ENCODE data around the gene PPIP5K1. TPM values are rescaled to one million over a fixed set of nuclear protein-coding genes. Genes with fewer than 3 reads are reported as not detected.
A peak's percentile ranks its signal among the peaks of the same experiment; 100 is the strongest.

The PPIP5K1 gene
- total and polyA plus RNA-seq, 7 donors, result 4.5 to 37.3 (median 19.3) TPM

- intact Hi-C loops (cut with DNase I), result no loop called here
- Histone ChIP-seq H3K4me3 (peak overlapping the region; percentile 82), H3K9me3 (no peaks in the 10 kb centered on the region), H3K27ac (peak overlapping the region; percentile 81), H3K36me3 (ENCODE audit: insufficient read depth in 1 of 2, low read depth in 1 of 2) (peaks cover 0 to 31% of the 10 kb centered on the region in 2 donors), H3K27me3 (ENCODE audit: insufficient read depth in 3 of 3, low read length in 2 of 3) (no peaks in the 10 kb centered on the region), H3K4me1 (no peaks in the 10 kb centered on the region)
- ATAC-seq (no peak), DNase-seq (no peak)
- no peak for TF ChIP-seq CTCF (IDR thresholded peaks at IDR 0.05)
- WGBS, 3 donors, result 53 to 61% (median 56%) methylated on average over 7 of the region's 7 CpGs
Observed at GRCh38 chr15:43493703-43494472, 96.1 kb downstream of the PPIP5K1 start.

- Histone ChIP-seq H3K4me1 (no peaks in the 10 kb centered on the region), H3K36me3 (ENCODE audit: insufficient read depth in 1 of 2, low read depth in 1 of 2) (peaks cover 0 to 41% of the 10 kb centered on the region in 2 donors), H3K27me3 (ENCODE audit: insufficient read depth in 3 of 3, low read length in 2 of 3) (no peaks in the 10 kb centered on the region), H3K9me3 (no peaks in the 10 kb centered on the region), H3K4me3 (peak within 1 kb of the TSS; percentile 82), H3K27ac (peak within 1 kb of the TSS; percentile 81)
- intact Hi-C loops (cut with DNase I), result no loop called here
- 1% methylated on average over 53 to 54 of the region's 54 CpGs for WGBS, 3 donors
- ATAC-seq (peak; percentile 100), DNase-seq (peak; percentile 97 to 98)
- TF ChIP-seq CTCF (IDR thresholded peaks at IDR 0.05), result no peak
Observed at GRCh38 chr15:43492673-43493601, 97.1 kb downstream of the PPIP5K1 start, which contains the start of gene TP53BP1. Gene TP53BP1 (minus strand): TSS chr15:43493156. CDS start chr15:43493043, 113 bp downstream.

- WGBS, 3 donors, result 6 to 8% (median 7%) methylated on average over 7 of the region's 7 CpGs
- DNase-seq (no peak), ATAC-seq (no peak)
- intact Hi-C loops (cut with DNase I), result no loop called here
- H3K27me3 ChIP-seq (ENCODE audit: insufficient read depth in 3 of 3, low read length in 2 of 3), result no peaks in the 10 kb centered on the region
- H3K4me1 ChIP-seq, result no peaks in the 10 kb centered on the region
- peak overlapping the region; percentile 82 for H3K4me3 ChIP-seq
- H3K36me3 ChIP-seq (ENCODE audit: insufficient read depth in 1 of 2, low read depth in 1 of 2), result peaks cover 0 to 47% of the 10 kb centered on the region in 2 donors
- peak overlapping the region; percentile 81 for H3K27ac ChIP-seq
- TF ChIP-seq CTCF (IDR thresholded peaks at IDR 0.05), result no peak
- H3K9me3 ChIP-seq, result no peaks in the 10 kb centered on the region
Observed at GRCh38 chr15:43492266-43492665, 97.7 kb downstream of the PPIP5K1 start.

DNA sequence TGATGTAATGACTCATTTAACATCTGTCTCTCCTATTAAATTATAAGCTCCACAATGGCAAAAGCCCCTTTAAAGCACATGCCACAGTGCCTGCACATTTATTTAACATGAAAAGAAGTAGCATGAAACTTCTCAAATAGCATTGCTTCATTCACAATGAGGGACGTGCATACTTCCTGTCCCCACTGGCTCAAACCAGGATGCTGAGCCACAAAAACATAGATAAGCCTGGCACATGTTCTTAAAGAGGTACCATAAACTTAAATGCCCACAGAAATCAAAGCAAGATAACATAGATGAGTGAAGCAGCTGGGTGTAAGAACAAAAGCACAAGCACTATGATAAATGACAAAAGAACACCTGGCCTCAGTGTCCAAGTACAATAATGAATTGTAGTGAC lies 100.8 kb downstream of the PPIP5K1 start:
- Histone ChIP-seq H3K36me3 (ENCODE audit: insufficient read depth in 1 of 2, low read depth in 1 of 2) (peaks cover 0 to 72% of the 10 kb centered on the region in 2 donors), H3K4me3 (no peak overlapping the region), H3K4me1 (no peaks in the 10 kb centered on the region), H3K27ac (no peak overlapping the region), H3K9me3 (no peaks in the 10 kb centered on the region), H3K27me3 (ENCODE audit: insufficient read depth in 3 of 3, low read length in 2 of 3) (no peaks in the 10 kb centered on the region)
- intact Hi-C loops (cut with DNase I), result no loop called here
- DNase-seq (no peak), ATAC-seq (no peak)
- TF ChIP-seq CTCF (IDR thresholded peaks at IDR 0.05), result no peak
- 29 to 38% (median 38%) methylated on average over 1 of the region's 1 CpG for WGBS, 3 donors
